ACC112 (cell line): ENCODE results near the gene ATG16L1.

Experiments
- H2AFZ ChIP-seq: fragments of 200-600 bp; sonication (generic); one replicate; pipeline ENCODE4 v1.6.0; 2017; ENCODE audit warnings: antibody characterized with exemption, low read length; ENCODE audit not compliant: unreplicated experiment
- H3K27ac ChIP-seq: fragments of 200-600 bp; sonication (generic); 2 replicates; pipeline ENCODE4 v1.5.1; 2014; ENCODE audit warnings: low read depth, mild to moderate bottlenecking, antibody characterized with exemption, low read length, moderate library complexity
- H3K27me3 ChIP-seq: fragments of 200-600 bp; sonication (generic); 2 replicates; pipeline ENCODE4 v1.6.1; 2014; ENCODE audit warnings: mild to moderate bottlenecking, antibody characterized with exemption, low read length, moderate library complexity, mixed read lengths; ENCODE audit not compliant: insufficient read depth
- H3K36me3 ChIP-seq: fragments of 200-600 bp; sonication (generic); 2 replicates; pipeline ENCODE4 v1.6.1; 2016; ENCODE audit warnings: mild to moderate bottlenecking, antibody characterized with exemption, low read length, moderate library complexity, mixed read lengths; ENCODE audit not compliant: insufficient read depth
- H3K4me1 ChIP-seq: fragments of 200-600 bp; sonication (generic); one replicate; pipeline ENCODE4 v1.6.1; 2016; ENCODE audit warnings: low read length, mixed read lengths; ENCODE audit not compliant: insufficient read depth, unreplicated experiment, control insufficient read depth
- H3K4me3 ChIP-seq: fragments of 200-600 bp; sonication (generic); 2 replicates; pipeline ENCODE4 v1.5.1; 2014; ENCODE audit warnings: mild to moderate bottlenecking, low read depth, low read length
- H3K79me2 ChIP-seq: fragments of 200-600 bp; sonication (generic); one replicate; pipeline ENCODE4 v1.6.0; 2016; ENCODE audit warnings: low read length; ENCODE audit not compliant: control insufficient read depth, unreplicated experiment, insufficient read depth

ATG16L1 gene

GRCh38 chr2:233314180-233314925 lies 62.9 kb downstream of the ATG16L1 start:
- Histone ChIP-seq H3K4me1 (no peaks in the 10 kb centered on the region), H2AFZ (no peak overlapping the region), H3K4me3 (no peak overlapping the region), H3K79me2 (no peaks in the 10 kb centered on the region), H3K27me3 (peaks cover 29% of the 10 kb centered on the region), H3K27ac (no peak overlapping the region), H3K36me3 (no peaks in the 10 kb centered on the region)

GRCh38 chr2:233317196-233317943 lies 65.9 kb downstream of the ATG16L1 start:
- Histone ChIP-seq H3K27ac (no peak overlapping the region), H2AFZ (no peak overlapping the region), H3K27me3 (peaks cover 47% of the 10 kb centered on the region), H3K36me3 (no peaks in the 10 kb centered on the region), H3K4me1 (no peaks in the 10 kb centered on the region), H3K79me2 (no peaks in the 10 kb centered on the region), H3K4me3 (no peak overlapping the region)

GRCh38 chr2:233319256-233319655 lies 67.8 kb downstream of the ATG16L1 start:
- no peak overlapping the region for H3K4me3 ChIP-seq
- no peak overlapping the region for H3K27ac ChIP-seq
- peaks cover 44% of the 10 kb centered on the region for H3K27me3 ChIP-seq
- H3K4me1 ChIP-seq = no peaks in the 10 kb centered on the region
- H2AFZ ChIP-seq = no peak overlapping the region
- H3K79me2 ChIP-seq = no peaks in the 10 kb centered on the region
- H3K36me3 ChIP-seq = no peaks in the 10 kb centered on the region

GRCh38 chr2:233320470-233320869 lies 69.0 kb downstream of the ATG16L1 start:
- no peaks in the 10 kb centered on the region for H3K36me3 ChIP-seq
- no peak overlapping the region for H2AFZ ChIP-seq
- no peak overlapping the region for H3K27ac ChIP-seq
- no peaks in the 10 kb centered on the region for H3K4me1 ChIP-seq
- no peaks in the 10 kb centered on the region for H3K79me2 ChIP-seq
- no peak overlapping the region for H3K4me3 ChIP-seq
- H3K27me3 ChIP-seq = peaks cover 44% of the 10 kb centered on the region

- Histone ChIP-seq H3K27ac (no peak overlapping the region), H3K79me2 (no peaks in the 10 kb centered on the region), H3K4me1 (no peaks in the 10 kb centered on the region), H3K4me3 (no peak overlapping the region), H2AFZ (no peak overlapping the region), H3K27me3 (peaks cover 44% of the 10 kb centered on the region), H3K36me3 (no peaks in the 10 kb centered on the region)
These were observed 69.7 kb downstream of the ATG16L1 start for GRCh38 chr2:233321166-233321565.

- Histone ChIP-seq H3K36me3 (no peaks in the 10 kb centered on the region), H3K27me3 (peaks cover 38% of the 10 kb centered on the region), H3K79me2 (no peaks in the 10 kb centered on the region), H3K4me3 (no peak overlapping the region), H3K27ac (no peak overlapping the region), H2AFZ (no peak overlapping the region), H3K4me1 (no peaks in the 10 kb centered on the region)
These were observed 72.4 kb downstream of the ATG16L1 start for GRCh38 chr2:233323851-233324250.

GRCh38 chr2:233325256-233325655 lies 73.8 kb downstream of the ATG16L1 start:
- peaks cover 24% of the 10 kb centered on the region for H3K27me3 ChIP-seq
- no peak overlapping the region for H3K27ac ChIP-seq
- H3K79me2 ChIP-seq = no peaks in the 10 kb centered on the region
- no peaks in the 10 kb centered on the region for H3K4me1 ChIP-seq
- no peak overlapping the region for H2AFZ ChIP-seq
- no peaks in the 10 kb centered on the region for H3K36me3 ChIP-seq
- no peak overlapping the region for H3K4me3 ChIP-seq

- Histone ChIP-seq H3K4me1 (no peaks in the 10 kb centered on the region), H3K36me3 (no peaks in the 10 kb centered on the region), H3K79me2 (no peaks in the 10 kb centered on the region), H2AFZ (no peak overlapping the region), H3K27me3 (peaks cover 19% of the 10 kb centered on the region), H3K4me3 (no peak overlapping the region), H3K27ac (no peak overlapping the region)
These were observed 74.3 kb downstream of the ATG16L1 start for GRCh38 chr2:233325814-233326213.

GRCh38 chr2:233326500-233326899 lies 75.0 kb downstream of the ATG16L1 start:
- Histone ChIP-seq H2AFZ (no peak overlapping the region), H3K27me3 (peaks cover 12% of the 10 kb centered on the region), H3K4me1 (no peaks in the 10 kb centered on the region), H3K4me3 (no peak overlapping the region), H3K36me3 (no peaks in the 10 kb centered on the region), H3K27ac (no peak overlapping the region), H3K79me2 (no peaks in the 10 kb centered on the region)

- H3K27me3 ChIP-seq = peaks cover 10% of the 10 kb centered on the region; the same call in 1 of the 2 replicates
- no peaks in the 10 kb centered on the region for H3K4me1 ChIP-seq
- H3K36me3 ChIP-seq = no peaks in the 10 kb centered on the region
- H2AFZ ChIP-seq = no peak overlapping the region
- H3K79me2 ChIP-seq = no peaks in the 10 kb centered on the region
- H3K4me3 ChIP-seq = no peak overlapping the region
- no peak overlapping the region for H3K27ac ChIP-seq
These were observed 77.4 kb downstream of the ATG16L1 start for GRCh38 chr2:233328922-233329321.
